H1 (cell line): ENCODE measurements around the gene COA1. TPM values are rescaled to one million over a fixed set of nuclear protein-coding genes. Genes with fewer than 3 reads are reported as not detected.

Source experiments
- CTCF ChIA-PET: fragments of 300-600 bp; sonication (Branson Sonifier 250); formaldehyde crosslinking; loops from one replicate; lab custom pipeline; 2021; ENCODE audit not compliant: partially characterized antibody; lab: Charles Lee
- POLR2A ChIA-PET: fragments of 300-600 bp; sonication (Branson Sonifier 250); formaldehyde crosslinking; loops from one replicate; lab custom pipeline; 2021; ENCODE audit warnings: inconsistent platforms; ENCODE audit not compliant: partially characterized antibody; lab: Charles Lee
- DNase-seq, 2 experiments: peaks; one replicate each; pipeline versions ENCODE4 v3.0.0 to v3.0.0-alpha.2; 2010 to 2022; ENCODE audit warnings: low spot score in 2 of 2, low read depth in 1 of 2, mixed read lengths in 1 of 2
- FAIRE-seq: peaks from 2 replicates; lab custom pipeline; 2011; peaks lifted over from hg19 to GRCh38; lab: Jason Lieb, UNC
- H2AFZ ChIP-seq: 2 replicates; pipeline ENCODE4 v1.8.1; 2012; ENCODE audit warnings: low read length, inconsistent platforms
- H2AK5ac ChIP-seq: 2 replicates; pipeline ENCODE4 v1.6.1; 2013; ENCODE audit warnings: low read depth, low read length
- H2BK120ac ChIP-seq: replicated peaks from 2 replicates; pipeline ENCODE3; 2013; ENCODE audit warnings: low read depth, low read length, inconsistent platforms
- H2BK12ac ChIP-seq: 2 replicates; pipeline ENCODE4 v1.6.1; 2013; ENCODE audit warnings: low read depth, low read length
- H2BK15ac ChIP-seq: 2 replicates; pipeline ENCODE4 v1.6.1; 2013; ENCODE audit warnings: low read length
- H2BK20ac ChIP-seq: 2 replicates; pipeline ENCODE4 v1.6.1; 2013; ENCODE audit warnings: low read length
- H2BK5ac ChIP-seq: 2 replicates; pipeline ENCODE4 v1.6.1; 2013; ENCODE audit warnings: low read depth, low read length
- H3K14ac ChIP-seq: 2 replicates; pipeline ENCODE4 v1.6.1; 2013; ENCODE audit warnings: inconsistent platforms; ENCODE audit not compliant: insufficient read length
- H3K18ac ChIP-seq: 2 replicates; pipeline ENCODE4 v1.6.1; 2013; ENCODE audit warnings: low read length; ENCODE audit errors: extremely low read depth
- H3K23ac ChIP-seq: 2 replicates; pipeline ENCODE4 v1.6.1; 2013; ENCODE audit warnings: inconsistent platforms; ENCODE audit not compliant: insufficient read length
- H3K23me2 ChIP-seq: 2 replicates; pipeline ENCODE4 v1.6.1; 2013; ENCODE audit warnings: low read depth, low read length
- H3K27ac ChIP-seq: 2 replicates; pipeline ENCODE4 v1.6.1; 2011; ENCODE audit warnings: low read depth, low read length, inconsistent platforms
- H3K27me3 ChIP-seq, 4 experiments: replicated peaks in 1 of 4; 1 replicate in 1 of 4; 2 replicates in 3 of 4; pipeline versions ENCODE4 v1.6.1 to v1.8.1; 2011 to 2013; ENCODE audit warnings: low read length in 3 of 4, mild to moderate bottlenecking in 3 of 4, inconsistent platforms in 2 of 4, mixed read lengths in 2 of 4, moderate library complexity in 1 of 4; ENCODE audit not compliant: control insufficient read depth in 3 of 4, insufficient read depth in 3 of 4; ENCODE audit errors: extremely low read depth in 1 of 4
- H3K36me3 ChIP-seq, 4 experiments: 2 replicates each; pipeline versions ENCODE4 v1.6.1 to v1.8.1; 2011 to 2013; ENCODE audit warnings: mild to moderate bottlenecking in 4 of 4, low read length in 3 of 4, moderate library complexity in 2 of 4, control low read depth in 1 of 4, inconsistent platforms in 1 of 4; ENCODE audit not compliant: insufficient read depth in 4 of 4, control insufficient read depth in 2 of 4
- H3K4ac ChIP-seq: replicated peaks from 2 replicates; pipeline ENCODE3; 2013; ENCODE audit warnings: low read length, low read depth, mixed read lengths, inconsistent platforms; ENCODE audit not compliant: insufficient read length
- H3K4me1 ChIP-seq, 4 experiments: replicated peaks in 1 of 4; 1 replicate in 1 of 4; 2 replicates in 3 of 4; pipeline versions ENCODE4 v1.6.1 to v1.8.1; 2011 to 2013; ENCODE audit warnings: low read length in 3 of 4, inconsistent platforms in 2 of 4, mixed read lengths in 1 of 4; ENCODE audit not compliant: insufficient read depth in 4 of 4, control insufficient read depth in 3 of 4
- H3K4me2 ChIP-seq, 2 experiments: 2 replicates each; pipeline versions ENCODE4 v1.6.1 to v1.8.1; 2011 to 2013; ENCODE audit warnings: low read depth in 2 of 2, low read length in 2 of 2, control low read depth in 1 of 2, inconsistent platforms in 1 of 2, mild to moderate bottlenecking in 1 of 2; ENCODE audit not compliant: insufficient read depth in 1 of 2
- H3K4me3 ChIP-seq, 4 experiments: fragments of 200-600, 300-600 bp in 1 of 4; sonication (generic), shearing (Covaris generic), sonication (Bioruptor Twin) in 1 of 4; 2 replicates each; pipeline versions ENCODE4 v1.5.1 to v1.8.1; 2011 to 2016; ENCODE audit warnings: low read length in 4 of 4, low read depth in 3 of 4, control low read depth in 2 of 4, inconsistent platforms in 2 of 4, mild to moderate bottlenecking in 2 of 4, mixed read lengths in 1 of 4, moderate library complexity in 1 of 4; ENCODE audit not compliant: insufficient read depth in 2 of 4; ENCODE audit errors: extremely low read depth in 1 of 4
- H3K56ac ChIP-seq: replicated peaks from 2 replicates; pipeline ENCODE3; 2013; ENCODE audit warnings: low read depth, mild to moderate bottlenecking, mixed read lengths, low read length, inconsistent platforms; ENCODE audit not compliant: insufficient read length
- H3K79me1 ChIP-seq: 2 replicates; pipeline ENCODE4 v1.6.1; 2013; ENCODE audit warnings: low read depth, low read length, control low read depth
- H3K79me2 ChIP-seq, 2 experiments: 2 replicates each; pipeline versions ENCODE4 v1.6.1 to v1.8.1; 2012 to 2013; ENCODE audit warnings: low read length in 2 of 2, mild to moderate bottlenecking in 2 of 2, inconsistent platforms in 1 of 2; ENCODE audit not compliant: insufficient read depth in 2 of 2, control insufficient read depth in 1 of 2
- H3K9ac ChIP-seq, 4 experiments: replicated peaks in 1 of 4; 1 replicate in 1 of 4; 2 replicates in 3 of 4; pipeline versions ENCODE4 v1.6.1 to v1.8.1; 2011 to 2013; ENCODE audit warnings: low read depth in 3 of 4, low read length in 3 of 4, control low read depth in 2 of 4, mild to moderate bottlenecking in 2 of 4, moderate library complexity in 2 of 4, inconsistent platforms in 1 of 4; ENCODE audit errors: extremely low read depth in 1 of 4
- H3K9me3 ChIP-seq, 2 experiments: 2 replicates each; pipeline versions ENCODE4 v1.6.1 to v1.8.1; 2012 to 2013; ENCODE audit warnings: mild to moderate bottlenecking in 2 of 2, moderate library complexity in 2 of 2, control low read depth in 1 of 2, inconsistent platforms in 1 of 2, low read depth in 1 of 2, low read length in 1 of 2, mixed read lengths in 1 of 2; ENCODE audit not compliant: insufficient read depth in 2 of 2
- H4K20me1 ChIP-seq, 2 experiments: replicated peaks in 1 of 2; 2 replicates each; pipeline versions ENCODE3 to v1.8.1; 2011 to 2013; ENCODE audit warnings: inconsistent platforms in 2 of 2, low read length in 2 of 2, mild to moderate bottlenecking in 1 of 2; ENCODE audit not compliant: insufficient read depth in 2 of 2, control insufficient read depth in 1 of 2
- H4K5ac ChIP-seq: 2 replicates; pipeline ENCODE4 v1.6.1; 2013; ENCODE audit warnings: low read length, low read depth, mixed read lengths, inconsistent platforms; ENCODE audit not compliant: insufficient read length
- H4K8ac ChIP-seq: 2 replicates; pipeline ENCODE4 v1.8.0; 2013; ENCODE audit warnings: mild to moderate bottlenecking, moderate library complexity, low read length, inconsistent platforms; ENCODE audit not compliant: insufficient read depth; ENCODE audit errors: extremely low read depth
- H4K91ac ChIP-seq: replicated peaks from 2 replicates; pipeline ENCODE3; 2013; ENCODE audit warnings: low read length, mixed read lengths, inconsistent platforms; ENCODE audit not compliant: insufficient read length
- MAFK ChIP-seq: IDR thresholded peaks from 2 replicates; pipeline ENCODE4 v1.6.1; 2012; ENCODE audit warnings: low read depth, mild to moderate bottlenecking, improper control_type of control experiment, low read length
- WGBS, 2 experiments: shearing (Covaris generic) in 1 of 2; methylation state at CpG; one replicate each; pipeline versions ENCODE4 v1.1.6 to v1.1.7; 2013 to 2015; ENCODE audit warnings: low lambda C conversion rate in 2 of 2, mixed read lengths in 2 of 2, inconsistent platforms in 1 of 2, low coverage in 1 of 2, missing lambda C conversion rate in 1 of 2; ENCODE audit not compliant: insufficient replicate concordance in 2 of 2, insufficient coverage in 1 of 2, insufficient read length in 1 of 2; ENCODE audit errors: extremely low coverage in 1 of 2, missing lambda C conversion rate in 1 of 2; 5-methylcytosine and 5-hydroxymethylcytosine counted together
- polyA plus RNA-seq, 7 experiments: library from polyadenylated mRNA; depleted of rRNA in 3 of 7; stranded (reverse) in 5 of 7; unstranded in 2 of 7; fragments of >200 nt in 5 of 7; fragments of 200-250 nt in 2 of 7; gene quantifications; 1 replicate in 5 of 7; 2 replicates in 1 of 7; 4 replicates in 1 of 7; pipeline versions ENCODE4 v1.2.1 to v1.2.3, GENCODE V29; 2011 to 2013; ENCODE audit warnings: missing spikeins in 2 of 7, mixed read lengths in 2 of 7
- total RNA-seq: library from RNA; stranded (reverse); fragmentation: NEBNext Ultra II Directional; extraction: Animal tissue kit (Norgen Biotek cat#: 25700); gene quantifications from 2 replicates; pipeline ENCODE4 v1.2.1, GENCODE V29; 2021

COA1 gene
- total and polyA plus RNA-seq, 2 of the 8 experiments (the other 6 are each of a cell fraction or from before 2014, with no cell fraction given) = 98.6 to 143 TPM

DNA sequence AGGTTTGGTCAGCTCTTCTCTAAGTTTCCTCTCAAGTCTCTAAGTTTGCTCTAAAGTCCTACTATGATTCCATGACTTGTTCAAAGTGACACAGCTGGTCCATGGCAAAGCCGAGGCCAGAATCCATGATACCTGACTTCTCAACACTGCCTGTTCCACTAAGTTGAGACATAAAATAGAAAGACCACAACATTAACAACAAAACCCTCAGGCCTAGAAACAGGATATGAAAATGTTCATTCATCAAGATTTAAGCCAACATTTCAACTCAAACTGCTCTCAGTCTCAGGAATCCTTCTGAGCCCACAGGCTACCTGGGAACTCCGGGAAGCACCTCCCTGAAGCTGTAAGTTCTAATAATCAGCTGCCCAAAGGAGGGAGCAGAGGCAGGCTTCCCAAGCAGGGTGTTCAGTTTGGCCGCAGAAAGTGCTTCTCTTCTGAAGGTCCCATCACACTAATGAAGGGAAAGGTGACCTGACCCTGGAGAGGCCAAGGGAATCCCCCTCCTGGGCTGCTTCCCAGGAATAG is 83.6 kb downstream of the COA1 start:
- Histone ChIP-seq H4K20me1 (no peaks in the 10 kb centered on the region), H2AFZ (no peak overlapping the region), H3K79me2 (peaks cover 0 to 9% of the 10 kb centered on the region in 2 experiments; a peak in 1 of 4 replicates), H3K36me3 (peaks cover 0 to 48% (median 10%) of the 10 kb centered on the region in 4 experiments; a peak in 6 of 8 replicates), H3K56ac (no peak overlapping the region), H3K27ac (no peak overlapping the region), H2BK12ac (no peak overlapping the region), H2BK120ac (no peak overlapping the region), H3K14ac (no peak overlapping the region), H4K5ac (no peak overlapping the region), H2BK15ac (no peak overlapping the region), H3K4me1 (peaks cover 11 to 20% (median 16%) of the 10 kb centered on the region in 4 experiments), H3K79me1 (peaks cover 8% of the 10 kb centered on the region), H3K4ac (no peak overlapping the region), H3K4me2 (no peak overlapping the region; a peak in 1 of 4 replicates), H3K4me3 (no peak overlapping the region), H2BK20ac (no peak overlapping the region), H3K9me3 (no peaks in the 10 kb centered on the region), H3K27me3 (no peaks in the 10 kb centered on the region), H2BK5ac (peak overlapping the region; percentile 97), H2AK5ac (0 out of 2 replicates have a peak overlapping the region, but pooled peaks have one; percentile 55), H3K23ac (no peak overlapping the region), H3K18ac (no peak overlapping the region), H4K8ac (no peak overlapping the region), H4K91ac (no peak overlapping the region), H3K9ac (no peak overlapping the region), H3K23me2 (no peaks in the 10 kb centered on the region; the same call in 1 of the 2 replicates)
- no peak for TF ChIP-seq MAFK
- WGBS, 2 experiments = 97% methylated on average over 3 of the region's 3 CpGs; no CpG with 5 or more reads in 1 of the 2 experiments
- FAIRE-seq (no peak), DNase-seq (no peak)
- ChIA-PET POLR2A (interaction anchor here (0.6 to 1.3 kb wide), 2 partner anchors 34 to 63 kb away, joined by 3 to 5 read pairs; partner anchors contain the start of gene STK17A), CTCF (interaction anchor here (0.7 to 1.6 kb wide), 4 partner anchors 11 to 101 kb away, joined by 3 to 10 read pairs (median 3); partner anchors contain the start of gene STK17A)
